Endothelial cell of coronary artery (primary cell): Measurements from ENCODE around the gene CCDC190. TPM values are rescaled to one million over a fixed set of nuclear protein-coding genes. Genes with fewer than 3 reads are reported as not detected.

Source experiments
- total RNA-seq: library from RNA; depleted of rRNA; stranded (reverse); fragments of >200 nt; gene quantifications from 2 replicates; pipeline ENCODE4 v1.2.3, GENCODE V29; 2014

The CCDC190 gene
- total RNA-seq = 10.4 and 46.1 TPM in 2 replicates

GRCh38 chr1:162861101-162861500 is at the start of gene CCDC190:
Gene CCDC190 (minus strand): TSS chr1:162861175. CDS start chr1:162859646, 1,529 bp downstream.

Other genes with a start within 250 kb of the CCDC190 start
- gene DDR2, start 228.7 kb downstream of the CCDC190 start, total RNA-seq = 10.4 and 12.3 TPM in 2 replicates
- 15.0 and 20.3 TPM in 2 replicates for gene HSD17B7, start 70.5 kb downstream of the CCDC190 start, total RNA-seq
- 281 and 578 TPM in 2 replicates for gene RGS4, start 208.2 kb upstream of the CCDC190 start, total RNA-seq